ENCODE results near the gene LRCH1.

LRCH1 gene

GRCh38 chr13:46668931-46669525 lies 116.1 kb downstream of the LRCH1 start:
- DNase-seq: no peak

GRCh38 chr13:46672338-46673090 lies 119.5 kb downstream of the LRCH1 start:
- no peak for DNase-seq

DNA sequence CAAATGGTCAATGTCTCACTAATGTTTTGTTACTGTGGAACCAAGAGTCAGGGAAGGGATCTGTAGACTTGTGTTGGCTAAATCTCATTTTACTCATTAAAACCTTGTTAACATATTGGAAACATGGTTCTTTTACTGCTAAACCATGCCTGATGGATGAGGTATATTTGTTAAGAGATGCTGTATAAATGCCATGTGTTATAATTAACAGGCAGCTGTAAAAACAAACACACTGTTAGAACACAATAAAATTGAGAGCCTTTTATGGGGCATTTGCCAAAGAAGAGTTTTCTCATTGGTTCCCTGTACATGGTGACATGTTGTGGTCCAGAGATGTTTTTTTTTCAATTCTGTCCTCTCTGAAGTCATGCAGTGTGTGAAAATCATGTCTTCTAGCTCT lies 122.0 kb downstream of the LRCH1 start:
- peak; percentile 39 for DNase-seq

DNA sequence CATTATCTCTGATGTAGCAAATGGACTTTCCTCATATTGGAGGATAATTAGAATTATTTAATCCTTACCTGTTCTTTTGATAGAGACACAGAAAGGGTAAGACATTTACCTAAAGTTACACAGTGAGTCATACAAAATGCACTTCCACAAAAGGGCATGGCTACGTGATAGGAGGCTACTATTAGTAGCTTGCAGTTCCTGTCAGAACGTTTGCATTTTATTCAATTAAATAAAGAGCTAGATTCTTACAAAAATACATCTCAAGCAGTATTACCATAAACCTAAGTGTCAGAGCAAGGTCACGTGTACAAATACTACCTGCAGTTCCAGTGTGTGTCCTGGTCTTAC lies 123.4 kb downstream of the LRCH1 start:
- no peak for DNase-seq

DNA sequence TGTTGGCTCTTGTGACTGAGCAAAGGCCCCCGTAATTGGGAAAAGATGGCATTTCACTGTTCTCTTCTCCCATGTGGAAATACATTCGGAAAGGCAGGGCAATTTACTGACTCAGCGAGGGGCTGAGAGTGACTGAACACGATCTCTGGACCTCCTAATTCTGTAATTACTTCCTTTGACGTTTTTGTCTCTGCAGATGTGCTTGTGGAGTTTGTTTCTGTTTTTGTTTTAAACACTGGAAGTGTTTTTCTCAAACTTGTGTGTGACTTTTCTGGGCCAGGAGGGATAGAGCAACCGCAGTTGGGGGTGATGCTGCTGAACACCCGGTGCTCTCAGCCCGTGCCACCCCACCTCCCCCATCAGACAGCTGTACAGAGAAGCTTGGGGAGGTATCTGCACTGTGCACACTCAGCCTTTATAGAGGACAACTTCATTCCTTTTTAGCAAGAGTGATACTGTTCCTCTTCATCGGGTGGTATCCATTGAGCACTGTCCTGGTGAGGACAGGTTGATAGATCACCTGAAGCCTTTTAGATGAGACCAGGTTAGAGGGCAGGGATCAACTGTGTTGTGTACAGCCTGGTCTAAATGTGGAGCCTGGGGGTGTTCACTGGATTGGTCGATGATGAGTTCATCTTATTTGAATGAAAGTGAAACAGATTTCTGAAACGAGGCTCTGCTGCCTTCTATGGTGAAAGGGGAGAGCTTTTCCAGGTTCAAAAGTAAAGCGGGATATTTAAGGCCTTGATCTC lies 126.6 kb downstream of the LRCH1 start:
- no peak for DNase-seq

DNA sequence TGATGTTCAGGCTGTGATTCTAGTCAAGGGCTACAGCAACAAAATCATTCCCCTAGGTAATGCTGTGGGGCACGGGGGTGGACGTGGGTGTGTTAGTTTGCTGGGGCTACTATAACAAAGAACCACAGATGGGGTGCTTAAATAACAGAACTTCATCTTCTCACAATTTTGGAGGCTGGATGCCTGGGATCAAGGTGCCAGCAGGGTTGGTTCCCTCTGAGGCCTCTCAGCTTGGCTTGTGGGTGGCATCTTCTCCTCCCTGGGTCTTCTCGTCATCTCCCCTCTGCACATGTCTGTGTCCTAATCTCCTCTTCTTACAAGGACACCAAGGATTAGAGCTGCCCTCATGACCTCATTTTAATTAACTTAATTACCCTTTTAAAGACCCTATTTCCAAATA lies 129.0 kb downstream of the LRCH1 start:
- no peak for DNase-seq

GRCh38 chr13:46682707-46683106 lies 129.7 kb downstream of the LRCH1 start:
- no peak for DNase-seq

- no peak for DNase-seq
Measured at GRCh38 chr13:46683676-46684260, 130.8 kb downstream of the LRCH1 start.

DNA sequence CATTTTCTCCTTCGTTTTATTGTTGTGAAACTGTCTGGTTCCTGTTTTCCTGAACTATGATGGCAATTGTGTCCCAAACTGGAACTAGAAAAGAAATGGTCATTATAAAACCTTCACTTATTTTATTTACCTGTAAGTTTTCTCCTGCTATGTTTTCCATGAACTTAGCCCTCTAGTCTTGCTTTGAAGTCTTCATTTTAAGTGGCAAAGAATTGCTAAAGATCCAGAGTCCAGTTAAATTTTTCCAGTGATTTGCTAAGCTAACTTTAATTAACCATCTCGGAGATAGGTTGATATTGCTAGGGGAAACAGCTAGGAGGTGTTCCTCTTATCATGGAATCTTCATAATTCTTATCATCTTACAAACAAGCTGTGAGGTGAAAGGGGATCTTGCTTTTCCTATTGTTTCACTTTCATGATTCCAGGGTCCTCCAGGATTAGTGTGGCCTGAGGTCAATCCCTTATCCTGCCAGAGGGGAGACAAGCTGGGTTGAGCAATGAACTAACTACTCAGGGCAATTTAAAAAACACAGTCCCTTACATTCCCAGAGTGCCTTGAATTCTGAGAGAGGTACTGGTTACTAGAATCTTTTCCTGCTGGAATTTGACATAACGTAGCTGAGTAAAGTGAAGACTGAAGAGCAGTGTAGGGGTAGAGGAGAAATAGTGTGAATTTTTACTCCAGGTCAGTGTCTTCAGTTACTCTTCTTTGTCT lies 131.5 kb downstream of the LRCH1 start:
- no peak for DNase-seq

- DNase-seq: no peak
Measured at GRCh38 chr13:46685006-46685730, 132.2 kb downstream of the LRCH1 start.

- no peak for DNase-seq
Measured at GRCh38 chr13:46686171-46686570, 133.2 kb downstream of the LRCH1 start.

- DNase-seq: no peak
Measured at GRCh38 chr13:46687810-46688209, 134.8 kb downstream of the LRCH1 start.

DNA sequence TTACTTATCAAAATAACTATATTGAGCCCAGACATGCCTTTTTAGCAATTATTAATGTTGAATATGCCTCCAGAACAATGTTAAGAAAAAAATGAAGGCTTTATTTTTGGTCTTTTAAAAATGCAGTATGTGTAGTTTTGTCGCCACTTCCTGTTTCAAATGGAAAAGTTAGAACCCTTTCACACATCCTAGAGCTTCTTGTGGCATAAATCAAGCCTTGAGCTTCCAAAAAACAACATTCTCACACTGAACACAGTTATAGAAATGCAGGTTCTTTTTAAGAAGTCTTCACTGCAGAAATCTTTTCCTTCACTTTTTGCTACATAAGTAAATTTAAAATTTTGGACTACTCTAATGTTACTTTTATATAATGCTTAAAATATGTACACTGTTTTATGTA lies 135.3 kb downstream of the LRCH1 start:
- DNase-seq: no peak

- DNase-seq: no peak
Measured at GRCh38 chr13:46698014-46698413, 145.0 kb downstream of the LRCH1 start.

- peak; percentile 7 for DNase-seq
Measured at GRCh38 chr13:46698910-46699460, 146.0 kb downstream of the LRCH1 start.

GRCh38 chr13:46712524-46712923 lies 159.6 kb downstream of the LRCH1 start:
- no peak for DNase-seq

- no peak for DNase-seq
Measured at GRCh38 chr13:46715363-46715762, 162.4 kb downstream of the LRCH1 start.

DNA sequence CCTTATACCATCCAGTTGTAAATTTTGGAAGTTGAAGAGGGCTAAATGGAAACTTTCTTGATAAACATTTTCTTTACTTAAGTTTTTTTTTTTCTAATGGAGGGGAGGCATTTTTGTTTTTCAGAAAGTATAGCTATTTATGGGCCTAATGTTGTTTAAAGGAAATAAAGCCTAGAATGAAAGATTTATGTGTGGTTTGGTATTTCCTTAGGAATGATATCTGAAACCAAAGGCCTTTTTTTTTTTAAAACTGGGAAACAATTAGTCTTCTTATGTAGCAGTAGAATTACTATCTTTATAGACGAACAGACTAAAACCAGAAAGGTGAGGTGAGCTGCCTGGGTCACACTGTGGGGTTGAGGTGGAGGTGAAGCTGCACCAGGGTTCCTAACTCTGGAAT lies 163.9 kb downstream of the LRCH1 start:
- no peak for DNase-seq

GRCh38 chr13:46717275-46717674 lies 164.3 kb downstream of the LRCH1 start:
- DNase-seq: no peak

DNA sequence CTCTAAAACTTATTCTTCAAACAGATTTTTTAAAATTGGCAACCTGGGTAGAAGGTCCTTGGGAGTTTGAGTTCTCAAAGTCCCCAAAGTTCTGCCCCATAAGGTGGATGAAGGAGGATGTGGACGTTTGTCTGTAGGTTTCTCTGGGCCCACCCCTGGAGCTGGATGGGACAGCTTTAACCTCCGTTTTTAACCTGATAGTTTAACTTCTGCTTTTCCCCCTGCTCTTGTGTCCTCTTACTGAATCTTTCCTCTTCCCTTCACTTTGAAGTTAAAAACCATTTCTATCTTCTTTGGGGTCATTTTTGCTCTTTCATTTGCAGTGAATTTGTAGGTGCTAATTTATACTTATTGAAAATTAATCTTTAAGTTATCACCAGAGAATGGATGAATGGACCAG lies 164.9 kb downstream of the LRCH1 start:
- no peak for DNase-seq

DNA sequence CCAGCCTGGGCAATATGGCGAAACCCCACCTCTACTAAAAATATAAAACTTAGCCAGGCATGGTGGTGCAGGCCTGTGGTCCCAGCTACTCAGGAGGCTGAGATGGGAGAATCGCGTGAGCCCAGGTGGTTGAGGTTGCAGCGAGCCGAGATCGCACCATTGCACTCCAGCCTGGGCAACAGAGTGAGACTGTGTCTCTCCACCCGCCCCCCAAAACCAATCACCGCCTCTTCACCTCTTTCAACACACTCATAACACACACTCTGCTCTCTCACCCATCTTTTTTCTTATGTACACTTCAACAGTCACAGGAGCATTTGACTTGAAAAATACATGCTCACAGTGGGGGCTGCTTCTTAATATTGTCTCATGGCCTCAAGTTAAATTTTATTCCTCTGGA lies 167.2 kb downstream of the LRCH1 start:
- DNase-seq: no peak

DNA sequence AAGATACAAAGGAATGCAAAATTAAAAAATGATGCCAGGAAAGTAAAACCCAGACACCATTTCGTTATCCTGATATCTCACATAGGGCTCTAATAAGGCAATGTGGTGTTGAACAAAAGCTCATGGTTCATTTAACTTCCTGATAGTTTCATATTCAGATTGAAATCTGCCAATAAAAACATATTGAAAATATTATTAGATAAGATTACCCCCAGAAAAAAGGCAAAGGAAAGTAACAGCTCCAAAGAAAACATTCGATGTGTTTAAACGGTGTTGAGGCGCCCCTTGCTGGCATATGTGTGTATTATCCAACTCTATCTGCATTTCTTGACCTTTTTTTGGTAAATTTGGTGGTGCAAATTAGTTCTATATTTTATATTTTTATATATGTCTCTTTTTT lies 168.1 kb downstream of the LRCH1 start:
- no peak for DNase-seq

All from NCI-H2029 treated with DMSO at 0.1 percent for 48 hours (cell line).